MM.1S (cell line): ENCODE measurements around the gene TNIK.

Source experiments
- DNase-seq: peaks from one replicate; pipeline ENCODE4 v3.0.0-alpha.2; 2015
- H2AFZ ChIP-seq: fragments of 300-600 bp; sonication (generic); 2 replicates; pipeline ENCODE4 v1.6.0; 2016; ENCODE audit warnings: antibody characterized with exemption, low read length
- H3F3A ChIP-seq: fragments of 300-600 bp; sonication (generic); 2 replicates; pipeline ENCODE4 v1.6.1; 2016; ENCODE audit warnings: mild to moderate bottlenecking, antibody characterized with exemption, low read length, moderate library complexity, mixed read lengths; ENCODE audit not compliant: insufficient read depth
- H3K27ac ChIP-seq: fragments of 300-600 bp; sonication (generic); 2 replicates; pipeline ENCODE4 v1.5.1; 2016; ENCODE audit warnings: mild to moderate bottlenecking, low read length
- H3K27me3 ChIP-seq: fragments of 300-600 bp; sonication (generic); replicated peaks from 2 replicates; pipeline ENCODE4 v1.6.0; 2016; ENCODE audit warnings: low read length; ENCODE audit not compliant: insufficient read depth
- H3K36me3 ChIP-seq: fragments of 300-600 bp; sonication (generic); replicated peaks from 2 replicates; pipeline ENCODE4 v1.6.1; 2016; ENCODE audit warnings: mild to moderate bottlenecking, low read length, mixed read lengths; ENCODE audit not compliant: insufficient read depth
- H3K4me1 ChIP-seq: fragments of 300-600 bp; sonication (generic); 2 replicates; pipeline ENCODE4 v1.6.1; 2016; ENCODE audit warnings: low read length, mixed read lengths
- H3K4me2 ChIP-seq: fragments of 300-600 bp; sonication (generic); 2 replicates; pipeline ENCODE4 v1.6.0; 2016; ENCODE audit warnings: low read depth, low read length
- H3K4me3 ChIP-seq: fragments of 300-600 bp; sonication (generic); 2 replicates; pipeline ENCODE4 v1.5.1; 2016; ENCODE audit warnings: low read length, mixed read lengths
- H3K79me2 ChIP-seq: fragments of 300-600 bp; sonication (generic); 2 replicates; pipeline ENCODE4 v1.6.1; 2016; ENCODE audit warnings: mixed run types, low read length, mixed read lengths
- H3K9ac ChIP-seq: fragments of 300-600 bp; sonication (generic); 2 replicates; pipeline ENCODE4 v1.6.1; 2016; ENCODE audit warnings: low read length, mixed read lengths
- H3K9me2 ChIP-seq: fragments of 300-600 bp; sonication (generic); replicated peaks from 2 replicates; pipeline ENCODE4 v1.6.1; 2016; ENCODE audit warnings: mild to moderate bottlenecking, low read length, mixed read lengths; ENCODE audit not compliant: insufficient read depth
- H3K9me3 ChIP-seq: fragments of 300-600 bp; sonication (generic); replicated peaks from 2 replicates; pipeline ENCODE4 v1.6.1; 2016; ENCODE audit warnings: mild to moderate bottlenecking, low read length, mixed read lengths; ENCODE audit not compliant: insufficient read depth
- H4K20me1 ChIP-seq: fragments of 300-600 bp; sonication (generic); 2 replicates; pipeline ENCODE4 v1.6.1; 2016; ENCODE audit warnings: mild to moderate bottlenecking, low read length, moderate library complexity, mixed read lengths; ENCODE audit not compliant: insufficient read depth
- EZH2 ChIP-seq: fragments of 300-600 bp; sonication (generic); optimal IDR thresholded peaks from 2 replicates; pipeline ENCODE3; 2017; ENCODE audit warnings: low read depth, mild to moderate bottlenecking, antibody characterized with exemption, low read length, mixed read lengths
- EZH2phosphoT487 ChIP-seq: fragments of 300-600 bp; sonication (generic); IDR thresholded peaks from 2 replicates; pipeline ENCODE4 v1.6.1; 2018; ENCODE audit warnings: antibody characterized with exemption, low read length
- TF ChIP-seq, protein P1 (sequence below): fragments of 300-600 bp; sonication (generic); IDR thresholded peaks from 2 replicates; pipeline ENCODE4 v1.5.1; 2016; ENCODE audit warnings: antibody characterized with exemption, low read length, mixed read lengths

The TNIK gene

GRCh38 chr3:171065732-171066131, 394.5 kb downstream of the TNIK start:
- Histone ChIP-seq H3K4me3 (no peak overlapping the region), H3K9ac (no peak overlapping the region), H3K9me3 (no peaks in the 10 kb centered on the region), H3K27ac (no peak overlapping the region), H3K9me2 (no peaks in the 10 kb centered on the region), H3K4me2 (no peak overlapping the region), H3K79me2 (no peaks in the 10 kb centered on the region), H3K4me1 (no peaks in the 10 kb centered on the region), H2AFZ (no peak overlapping the region), H3K36me3 (no peaks in the 10 kb centered on the region), H3F3A (no peaks in the 10 kb centered on the region), H3K27me3 (no peaks in the 10 kb centered on the region), H4K20me1 (no peaks in the 10 kb centered on the region)
- no peak for DNase-seq
- TF ChIP-seq EZH2phosphoT487 = no peak
- TF ChIP-seq, protein P1, sequence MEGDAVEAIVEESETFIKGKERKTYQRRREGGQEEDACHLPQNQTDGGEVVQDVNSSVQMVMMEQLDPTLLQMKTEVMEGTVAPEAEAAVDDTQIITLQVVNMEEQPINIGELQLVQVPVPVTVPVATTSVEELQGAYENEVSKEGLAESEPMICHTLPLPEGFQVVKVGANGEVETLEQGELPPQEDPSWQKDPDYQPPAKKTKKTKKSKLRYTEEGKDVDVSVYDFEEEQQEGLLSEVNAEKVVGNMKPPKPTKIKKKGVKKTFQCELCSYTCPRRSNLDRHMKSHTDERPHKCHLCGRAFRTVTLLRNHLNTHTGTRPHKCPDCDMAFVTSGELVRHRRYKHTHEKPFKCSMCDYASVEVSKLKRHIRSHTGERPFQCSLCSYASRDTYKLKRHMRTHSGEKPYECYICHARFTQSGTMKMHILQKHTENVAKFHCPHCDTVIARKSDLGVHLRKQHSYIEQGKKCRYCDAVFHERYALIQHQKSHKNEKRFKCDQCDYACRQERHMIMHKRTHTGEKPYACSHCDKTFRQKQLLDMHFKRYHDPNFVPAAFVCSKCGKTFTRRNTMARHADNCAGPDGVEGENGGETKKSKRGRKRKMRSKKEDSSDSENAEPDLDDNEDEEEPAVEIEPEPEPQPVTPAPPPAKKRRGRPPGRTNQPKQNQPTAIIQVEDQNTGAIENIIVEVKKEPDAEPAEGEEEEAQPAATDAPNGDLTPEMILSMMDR = no peak
- TF ChIP-seq EZH2 = no peak

- Histone ChIP-seq H3K9ac (no peak overlapping the region), H3K4me2 (no peak overlapping the region), H3K9me2 (no peaks in the 10 kb centered on the region), H3K27ac (no peak overlapping the region), H3K4me3 (no peak overlapping the region), H4K20me1 (no peaks in the 10 kb centered on the region), H3K9me3 (no peaks in the 10 kb centered on the region), H3K27me3 (no peaks in the 10 kb centered on the region), H3K79me2 (no peaks in the 10 kb centered on the region), H3F3A (no peaks in the 10 kb centered on the region), H3K36me3 (no peaks in the 10 kb centered on the region), H3K4me1 (no peaks in the 10 kb centered on the region), H2AFZ (no peak overlapping the region)
- DNase-seq = no peak
- no peak for TF ChIP-seq EZH2
- TF ChIP-seq, protein P1 = no peak
- no peak for TF ChIP-seq EZH2phosphoT487
Measured at GRCh38 chr3:171064461-171064860, 395.7 kb downstream of the TNIK start.

- no peaks in the 10 kb centered on the region for H3K27me3 ChIP-seq
- no peaks in the 10 kb centered on the region for H3K9me2 ChIP-seq
- no peaks in the 10 kb centered on the region for H3K79me2 ChIP-seq
- no peaks in the 10 kb centered on the region for H3K4me1 ChIP-seq
- H3K4me3 ChIP-seq = no peak overlapping the region
- no peak overlapping the region for H3K9ac ChIP-seq
- H3F3A ChIP-seq = no peaks in the 10 kb centered on the region
- TF ChIP-seq, protein P1 = no peak
- TF ChIP-seq EZH2phosphoT487 (no peak), EZH2 (no peak)
- no peak overlapping the region for H2AFZ ChIP-seq
- no peaks in the 10 kb centered on the region for H3K36me3 ChIP-seq
- no peaks in the 10 kb centered on the region for H4K20me1 ChIP-seq
- no peak for DNase-seq
- no peak overlapping the region for H3K4me2 ChIP-seq
- H3K27ac ChIP-seq = no peak overlapping the region
- no peaks in the 10 kb centered on the region for H3K9me3 ChIP-seq
Measured at GRCh38 chr3:171061749-171062148, 398.5 kb downstream of the TNIK start.

GRCh38 chr3:171059978-171060377, 400.2 kb downstream of the TNIK start:
- Histone ChIP-seq H2AFZ (no peak overlapping the region), H3K9ac (no peak overlapping the region), H3K79me2 (no peaks in the 10 kb centered on the region), H3F3A (no peaks in the 10 kb centered on the region), H3K36me3 (no peaks in the 10 kb centered on the region), H3K9me3 (no peaks in the 10 kb centered on the region), H3K4me3 (no peak overlapping the region), H3K27ac (no peak overlapping the region), H3K9me2 (no peaks in the 10 kb centered on the region), H3K4me1 (no peaks in the 10 kb centered on the region), H4K20me1 (no peaks in the 10 kb centered on the region), H3K4me2 (no peak overlapping the region), H3K27me3 (no peaks in the 10 kb centered on the region)
- TF ChIP-seq, protein P1 = no peak
- no peak for TF ChIP-seq EZH2phosphoT487
- no peak for TF ChIP-seq EZH2
- no peak for DNase-seq
